Cardiac fibroblast (primary cell): ENCODE results near the gene RNASE8.

ENCODE experiments used
- DNase-seq, 2 donors: peaks; one replicate each; pipeline versions ENCODE4 v3.0.0 to v3.0.0-alpha.2; 2010; ENCODE audit warnings: low read depth in 2 of 2
- H3K4me3 ChIP-seq, 2 donors: replicated peaks in 1 of 2; 1 replicate in 1 of 2; 2 replicates in 1 of 2; pipeline ENCODE4 v1.5.1; 2011; ENCODE audit warnings: low read depth in 2 of 2, low read length in 2 of 2, mild to moderate bottlenecking in 2 of 2, moderate library complexity in 1 of 2
- CTCF ChIP-seq: IDR thresholded peaks from one replicate; pipeline ENCODE4 v1.5.1; 2011; ENCODE audit warnings: low read depth, mild to moderate bottlenecking, low read length, inconsistent platforms

Gene RNASE8

DNA sequence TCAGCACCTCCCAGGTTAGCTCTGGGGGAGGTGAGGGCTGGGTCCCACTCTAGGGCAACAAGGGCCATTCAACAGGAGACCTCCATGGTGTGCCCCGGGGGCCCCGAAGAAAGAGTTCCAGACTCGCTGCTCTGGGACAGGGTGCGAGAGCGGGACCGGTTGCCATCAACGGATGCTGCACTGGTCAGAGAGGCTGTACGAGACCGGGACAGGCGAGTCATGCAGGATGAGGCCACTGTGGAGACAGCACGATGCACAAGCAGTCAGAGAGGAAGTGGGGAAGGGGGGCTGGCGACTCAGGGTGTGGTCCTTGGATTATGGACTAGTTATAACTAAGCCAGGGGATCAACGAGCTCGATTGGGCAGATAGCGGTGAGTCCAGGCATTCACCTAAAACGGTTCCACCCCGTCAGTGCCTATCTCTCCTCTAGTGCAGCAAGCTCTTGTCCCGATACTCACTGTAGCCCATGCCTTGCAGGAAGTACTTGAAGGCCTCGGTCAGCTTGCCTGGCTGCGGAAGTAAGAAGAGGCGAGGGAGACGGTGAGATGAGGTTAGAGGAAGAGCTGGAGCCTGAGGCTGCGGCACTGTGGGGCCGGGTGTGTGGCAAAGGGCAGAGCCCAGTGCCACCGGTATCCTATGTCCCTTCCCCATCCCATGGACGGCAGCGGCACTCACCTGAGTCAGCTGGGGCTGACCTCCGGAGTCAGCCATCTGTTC lies 39.9 kb upstream of the RNASE8 start:
- no peak for TF ChIP-seq CTCF
- DNase-seq, result no peak
- no peak overlapping the region for H3K4me3 ChIP-seq

DNA sequence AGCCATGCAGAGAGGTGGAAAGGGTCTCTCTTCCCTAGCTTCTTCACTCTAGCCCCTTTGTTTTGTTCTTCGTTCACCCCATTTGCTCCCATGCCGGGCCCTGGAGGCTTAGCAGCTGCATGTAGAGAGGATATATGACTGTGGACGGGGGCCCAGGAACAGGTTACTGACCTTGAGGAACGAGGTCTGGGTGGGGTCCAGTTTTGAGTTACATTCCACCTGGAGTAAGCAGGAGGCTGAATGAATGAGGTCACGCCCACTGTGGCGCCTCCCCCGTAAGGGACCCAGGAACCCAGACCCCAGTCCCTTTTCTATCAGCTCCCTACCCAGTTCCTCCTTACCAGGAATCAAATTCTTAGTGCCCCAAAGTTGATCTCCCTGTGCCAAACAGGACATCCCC lies 39.3 kb upstream of the RNASE8 start:
- DNase-seq, result no peak
- no peak for TF ChIP-seq CTCF

DNA sequence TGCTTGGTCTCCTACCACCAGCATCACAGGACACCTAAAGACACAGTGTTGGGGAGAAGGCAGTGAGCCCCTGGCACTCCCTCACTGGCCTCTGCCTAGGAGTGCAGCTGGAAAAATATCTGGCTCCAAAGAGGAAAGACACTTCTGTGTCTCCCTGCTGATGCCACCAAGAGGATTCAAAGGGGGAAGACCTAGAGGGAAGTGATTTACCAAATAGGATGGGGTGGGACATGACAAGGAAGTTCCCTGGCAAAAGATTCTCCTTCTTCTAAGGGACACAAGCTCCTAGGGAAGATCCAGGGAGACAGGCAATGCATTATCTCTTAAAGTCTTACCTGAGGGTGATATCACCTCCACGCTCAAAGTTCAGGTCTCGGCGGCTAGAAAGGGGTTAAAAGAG lies 38.8 kb upstream of the RNASE8 start:
- no peak for TF ChIP-seq CTCF
- no peak overlapping the region for H3K4me3 ChIP-seq
- DNase-seq, result no peak

More for the DNA sequence above, 39.3 kb upstream of the RNASE8 start:
- no peak overlapping the region for H3K4me3 ChIP-seq

DNA sequence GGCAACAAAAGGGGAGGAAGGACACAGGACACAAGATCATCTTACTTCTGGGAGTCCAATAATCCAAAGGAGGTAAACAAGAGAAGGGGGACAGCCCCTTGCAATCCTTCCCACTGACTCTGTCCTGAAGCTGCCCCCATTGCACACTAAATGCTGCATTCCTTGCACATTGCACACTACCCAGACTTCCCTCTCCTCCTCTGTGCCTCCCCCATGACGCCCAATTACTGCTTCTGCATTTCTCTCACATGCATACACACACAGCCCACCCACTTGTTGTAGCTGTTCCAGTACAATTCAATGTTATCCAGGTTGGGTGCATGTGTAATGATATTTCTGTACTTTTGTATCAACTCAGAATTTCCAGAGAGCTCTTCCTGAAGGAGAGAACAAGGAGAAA lies 38.3 kb upstream of the RNASE8 start:
- no peak for TF ChIP-seq CTCF
- DNase-seq, result no peak
- H3K4me3 ChIP-seq, result no peak overlapping the region

GRCh38 chr14:21020977-21021545 lies 36.6 kb upstream of the RNASE8 start:
- DNase-seq, result no peak
- no peak for TF ChIP-seq CTCF
- no peak overlapping the region for H3K4me3 ChIP-seq

- TF ChIP-seq CTCF, result no peak
- H3K4me3 ChIP-seq, result no peak overlapping the region
- no peak for DNase-seq
Observed at GRCh38 chr14:21022686-21023085, 34.9 kb upstream of the RNASE8 start.
